ENCODE data around the gene AKAP5.

GRCh38 chr14:64476438-64476837 is 11.1 kb downstream of the AKAP5 start:
- TF ChIP-seq CTCF (IDR thresholded peaks at IDR 0.05) = no peak
- no peak for TF ChIP-seq ZFX (IDR thresholded peaks at IDR 0.05; ENCODE audit: borderline replicate concordance)
